HepG2 (cell line): ENCODE data around the gene SSTR5. TPM values are rescaled to one million over a fixed set of nuclear protein-coding genes. Genes with fewer than 3 reads are reported as not detected.

Experiments
- ATAC-seq: fragments of 200-7000 bp; cut with Tn5 transposase; 3 replicates; pipeline ENCODE4 v1.9.1; 2020; ENCODE audit warnings: mild to moderate bottlenecking, moderate library complexity
- BruUV-seq: library from RNA; stranded (reverse); fragments of 400-500 nt; replicated peaks from 2 replicates; lab custom pipeline; 2021; lab: Mats Ljungman, UMichigan
- CTCF ChIA-PET: fragments of 300-600 bp; formaldehyde crosslinking; extraction: SDS; loops from one replicate; lab custom pipeline; 2021; ENCODE audit warnings: low total read pairs, inconsistent platforms, low intra/inter-chr PET ratio; lab: Yijun Ruan, JAX
- POLR2A ChIA-PET: fragments of 350-600 bp; sonication (Branson Sonifier 250); formaldehyde crosslinking; loops from one replicate; lab custom pipeline; 2020; ENCODE audit warnings: antibody characterized with exemption, inconsistent platforms; lab: Yijun Ruan, JAX
- DNase-seq: peaks from one replicate; pipeline ENCODE4 v3.0.0-alpha.2; 2015; ENCODE audit warnings: low spot score
- FAIRE-seq: peaks from 3 replicates; lab custom pipeline; 2011; peaks lifted over from hg19 to GRCh38; lab: Jason Lieb, UNC
- H2AFZ ChIP-seq: one replicate; pipeline ENCODE4 v1.6.1; 2011; ENCODE audit warnings: low read length, inconsistent platforms
- H3K27ac ChIP-seq: fragments of 300-600 bp; 3 replicates; pipeline ENCODE4 v1.8.0; 2011; ENCODE audit warnings: mixed run types, mild to moderate bottlenecking, mixed read lengths, low read length, inconsistent platforms; ENCODE audit not compliant: insufficient read depth; ENCODE audit errors: extremely low read length
- H3K27me3 ChIP-seq, 2 experiments: fragments of 200-600 bp in 1 of 2; 2 replicates in 1 of 2; 3 replicates in 1 of 2; pipeline versions ENCODE4 v1.6.0 to v1.8.0; 2011; ENCODE audit warnings: low read length in 2 of 2, mild to moderate bottlenecking in 2 of 2, moderate library complexity in 2 of 2, inconsistent platforms in 1 of 2; ENCODE audit not compliant: insufficient read depth in 2 of 2, control insufficient read depth in 1 of 2
- H3K36me3 ChIP-seq, 2 experiments: fragments of 200-600 bp in 1 of 2; replicated peaks in 1 of 2; 2 replicates in 1 of 2; 3 replicates in 1 of 2; pipeline versions ENCODE4 v1.5.1 to v1.8.0; 2011; ENCODE audit warnings: low read length in 2 of 2, inconsistent platforms in 1 of 2; ENCODE audit not compliant: insufficient read depth in 2 of 2, control insufficient read depth in 1 of 2
- H3K4me1 ChIP-seq: 2 replicates; pipeline ENCODE4 v1.5.1; 2012; ENCODE audit warnings: low read length, inconsistent platforms; ENCODE audit not compliant: insufficient read depth
- H3K4me2 ChIP-seq: 2 replicates; pipeline ENCODE4 v1.6.0; 2011; ENCODE audit warnings: low read depth, low read length, inconsistent platforms
- H3K4me3 ChIP-seq, 3 experiments: fragments of 200-600 bp in 1 of 3; sonication (generic), shearing (Covaris generic) in 1 of 3; replicated peaks in 1 of 3; 2 replicates each; pipeline ENCODE4 v1.5.1; 2011 to 2016; ENCODE audit warnings: low read length in 3 of 3, inconsistent platforms in 2 of 3, low read depth in 2 of 3, mild to moderate bottlenecking in 2 of 3, control low read depth in 1 of 3, mixed read lengths in 1 of 3; ENCODE audit not compliant: insufficient read depth in 1 of 3
- H3K79me2 ChIP-seq: one replicate; pipeline ENCODE4 v1.6.1; 2011; ENCODE audit warnings: low read length, inconsistent platforms; ENCODE audit not compliant: insufficient read depth
- H3K9ac ChIP-seq: 2 replicates; pipeline ENCODE4 v1.6.0; 2011; ENCODE audit warnings: mild to moderate bottlenecking, low read depth, low read length, inconsistent platforms; ENCODE audit not compliant: insufficient read depth
- H3K9me3 ChIP-seq: 2 replicates; pipeline ENCODE4 v1.5.1; 2012; ENCODE audit warnings: mild to moderate bottlenecking, low read length
- H4K20me1 ChIP-seq: 2 replicates; pipeline ENCODE4 v1.6.0; 2011; ENCODE audit warnings: inconsistent platforms, mild to moderate bottlenecking, low read length, moderate library complexity; ENCODE audit not compliant: insufficient read depth
- AHDC1 ChIP-seq: sonication (generic); formaldehyde crosslinking; IDR thresholded peaks from 2 replicates; pipeline ENCODE4 v1.5.1; 2020; ENCODE audit warnings: mild to moderate bottlenecking, missing genetic modification reagents, borderline replicate concordance
- HCFC1 ChIP-seq: fragments of 150-350 bp; IDR thresholded peaks from 2 replicates; pipeline ENCODE4 v1.6.1; 2014; ENCODE audit warnings: low read depth, low read length
- KDM2A ChIP-seq: sonication (generic); formaldehyde crosslinking; IDR thresholded peaks from 2 replicates; pipeline ENCODE4 v1.4.0; 2020; ENCODE audit warnings: low read depth, missing genetic modification reagents, borderline replicate concordance
- NR3C1 ChIP-seq: sonication (generic); formaldehyde crosslinking; IDR thresholded peaks from 2 replicates; pipeline ENCODE4 v1.4.0; 2020; ENCODE audit warnings: missing genetic modification reagents
- RBAK ChIP-seq: sonication (generic); formaldehyde crosslinking; IDR thresholded peaks from 2 replicates; pipeline ENCODE4 v1.5.1; 2020; ENCODE audit warnings: mild to moderate bottlenecking, missing genetic modification reagents
- RFX1 ChIP-seq: fragments of 450-650 bp; IDR thresholded peaks from 2 replicates; pipeline ENCODE4 v1.6.1; 2017
- RFX3 ChIP-seq: IDR thresholded peaks from 2 replicates; pipeline ENCODE4 v1.6.1; 2016; ENCODE audit warnings: missing biosample characterization, missing genetic modification reagents
- SMAD1 ChIP-seq: sonication (generic); formaldehyde crosslinking; IDR thresholded peaks from 2 replicates; pipeline ENCODE4 v1.4.0; 2020; ENCODE audit warnings: missing genetic modification reagents, low read depth, mild to moderate bottlenecking, borderline replicate concordance
- TOPORS ChIP-seq: sonication (generic); formaldehyde crosslinking; IDR thresholded peaks from 2 replicates; pipeline ENCODE4 v1.8.0; 2023; ENCODE audit warnings: mild to moderate bottlenecking, missing genetic modification reagents
- ZBTB20 ChIP-seq: sonication (generic); formaldehyde crosslinking; IDR thresholded peaks from 2 replicates; pipeline ENCODE4 v1.8.1; 2023; ENCODE audit warnings: missing genetic modification reagents, low read depth, mild to moderate bottlenecking, borderline replicate concordance
- ZNF280B ChIP-seq: sonication (generic); formaldehyde crosslinking; IDR thresholded peaks from 2 replicates; pipeline ENCODE4 v1.5.0; 2020; ENCODE audit warnings: missing genetic modification reagents, mild to moderate bottlenecking, borderline replicate concordance
- WGBS: methylation state at CpG from one replicate; pipeline ENCODE4 v1.1.6; 2017; ENCODE audit warnings: low lambda C conversion rate; 5-methylcytosine and 5-hydroxymethylcytosine counted together
- in situ Hi-C: cut with HindIII; loops from 2 replicates; pipeline ENCODE4 v1.10.0; 2017; ENCODE audit warnings: low pct_unique_long_range_greater_than_20kb; ENCODE audit not compliant: extremely low pct_ligation_motif_present
- intact Hi-C: fragments of 100-400 bp; cut with micrococcal nuclease; formaldehyde crosslinking; loops from one replicate; pipeline ENCODE4 v1.10.0; 2022; ENCODE audit not compliant: unreplicated experiment
- polyA plus RNA-seq, 8 experiments: library from polyadenylated mRNA; depleted of rRNA in 3 of 8; stranded (reverse) in 7 of 8; unstranded in 1 of 8; fragments of >200 nt; fragmentation: Illumina TruSeq in 4 of 8; extraction: Trizol in 4 of 8; gene quantifications; 2 replicates each; pipeline versions ENCODE4 v1.2.1 to v1.2.3, GENCODE V29; 2011 to 2016; ENCODE audit warnings: low read depth in 4 of 8, missing spikeins in 1 of 8, mixed read lengths in 1 of 8; ENCODE audit not compliant: insufficient read depth in 1 of 8
- total RNA-seq, 5 experiments: library from RNA; depleted of rRNA; stranded (reverse); fragments of >200 nt; fragmentation: Illumina TruSeq; extraction: Trizol; gene quantifications; 2 replicates each; pipeline ENCODE4 v1.2.3, GENCODE V29; 2016; ENCODE audit warnings: low read depth in 1 of 5

The SSTR5 gene
- total and polyA plus RNA-seq, 2 of the 13 experiments (the other 11 are each of a cell fraction or from before 2014, with no cell fraction given) = 0.20 to 0.49 TPM

- DNase-seq = no peak
- Histone ChIP-seq H3K27me3 (peaks cover 16 to 75% of the 10 kb centered on the region in 2 experiments; a peak in 4 of 5 replicates), H3K27ac (no peak overlapping the region), H3K9me3 (no peaks in the 10 kb centered on the region), H2AFZ (no peak overlapping the region), H3K9ac (no peak overlapping the region), H3K4me1 (peaks cover 6% of the 10 kb centered on the region; the same call in 1 of the 2 replicates), H3K4me3 (no peak overlapping the region)
- no TSS peak for BruUV-seq
- ATAC-seq = no peak
- in situ Hi-C loops (no loop called here), intact Hi-C loops (no loop called here)
- POLR2A ChIA-PET = no interaction called here
- 18% methylated on average over 2 of the region's 16 CpGs for WGBS
- FAIRE-seq = no peak
- TF ChIP-seq NR3C1 (CRISPR knock-in tag) = no peak
- TF ChIP-seq ZNF280B = no peak
- 0 out of 2 replicates have a peak, but pooled peaks have one; percentile 7 for TF ChIP-seq RFX1
- 0 out of 2 replicates have a peak, but pooled peaks have one; percentile 24 for TF ChIP-seq RFX3
- TF ChIP-seq TOPORS (CRISPR knock-in tag) = no peak
- TF ChIP-seq RBAK (CRISPR knock-in tag) = no peak
- TF ChIP-seq KDM2A (CRISPR knock-in tag) = peak; percentile 23; the same call in 1 of the 2 replicates
- TF ChIP-seq HCFC1 = no peak
- TF ChIP-seq AHDC1 (CRISPR knock-in tag) = no peak
- no peak for TF ChIP-seq SMAD1 (CRISPR knock-in tag)
- TF ChIP-seq ZBTB20 (CRISPR knock-in tag) = no peak
- TF ChIP-seq, all 625 proteins: peak for 3
- Histone ChIP-seq H3K4me2 (no peak overlapping the region), H3K79me2 (no peaks in the 10 kb centered on the region), H4K20me1 (peaks cover 5% of the 10 kb centered on the region; the same call in 1 of the 2 replicates), H3K36me3 (no peaks in the 10 kb centered on the region)
- CTCF ChIA-PET = no interaction called here
Observed at GRCh38 chr16:1070864-1071408, 1.6 kb upstream of the SSTR5 start.
